HG03460 (cell line): ENCODE results near the gene POLR2J3.
"Not testable (repeated sequence)": the region's sequence is repeated elsewhere in the genome, so short reads cannot be mapped to it uniquely, and the experiment has no call there.

Experiments used
- ATAC-seq: cut with Tn5 transposase; IDR thresholded peaks from one replicate; pipeline ENCODE4 v1.9.1; 2021; ENCODE audit not compliant: unreplicated experiment

The POLR2J3 gene

GRCh38 chr7:102527182-102527581 is 45.2 kb downstream of the POLR2J3 start:
- ATAC-seq = not testable (repeated sequence)

- ATAC-seq = not testable (repeated sequence)
These were observed 47.6 kb downstream of the POLR2J3 start for GRCh38 chr7:102524803-102525202.

GRCh38 chr7:102520797-102521196 is 51.6 kb downstream of the POLR2J3 start:
- ATAC-seq = not testable (repeated sequence)

GRCh38 chr7:102517550-102518147 is 54.7 kb downstream of the POLR2J3 start, which contains the start of gene RASA4B:
Gene RASA4B, minus strand, starts transcription at chr7:102517777. Its CDS starts 67 bp downstream, at chr7:102517710.
- ATAC-seq = peak; percentile 59
